Measurements from ENCODE around the gene THBD. TPM values are rescaled to one million over a fixed set of nuclear protein-coding genes. Genes with fewer than 3 reads are reported as not detected.

THBD gene
- total and polyA plus RNA-seq, 8 donors, result 1.8 to 12.1 (median 3.8) TPM

DNA sequence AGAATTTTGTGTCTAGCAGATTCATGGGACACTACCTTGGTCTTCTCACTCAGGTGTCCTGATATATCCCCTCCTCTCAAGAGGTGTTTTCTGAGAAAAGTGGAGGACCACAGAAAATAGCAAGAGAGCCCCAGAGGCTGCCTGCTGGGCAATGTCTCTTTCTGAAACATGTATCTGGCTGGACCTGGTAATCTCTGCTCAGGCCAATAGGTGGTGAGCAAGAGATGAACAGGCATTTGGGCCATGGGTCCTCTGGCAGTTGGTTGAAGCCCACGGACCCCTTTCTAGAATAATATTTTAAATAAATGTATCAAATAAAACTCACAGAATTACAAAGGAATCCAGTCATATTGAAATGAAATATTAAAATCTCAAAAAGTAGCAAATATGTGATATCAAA, 8.8 kb upstream of the THBD start:
- H3K27me3 ChIP-seq, result no peaks in the 10 kb centered on the region
- WGBS, 2 donors, result 24 to 27% methylated on average over 1 of the region's 1 CpG
- no peak overlapping the region for H3K27ac ChIP-seq
- FAIRE-seq (no peak), ATAC-seq (no peak), DNase-seq (no peak)
- TF ChIP-seq, protein P1, sequence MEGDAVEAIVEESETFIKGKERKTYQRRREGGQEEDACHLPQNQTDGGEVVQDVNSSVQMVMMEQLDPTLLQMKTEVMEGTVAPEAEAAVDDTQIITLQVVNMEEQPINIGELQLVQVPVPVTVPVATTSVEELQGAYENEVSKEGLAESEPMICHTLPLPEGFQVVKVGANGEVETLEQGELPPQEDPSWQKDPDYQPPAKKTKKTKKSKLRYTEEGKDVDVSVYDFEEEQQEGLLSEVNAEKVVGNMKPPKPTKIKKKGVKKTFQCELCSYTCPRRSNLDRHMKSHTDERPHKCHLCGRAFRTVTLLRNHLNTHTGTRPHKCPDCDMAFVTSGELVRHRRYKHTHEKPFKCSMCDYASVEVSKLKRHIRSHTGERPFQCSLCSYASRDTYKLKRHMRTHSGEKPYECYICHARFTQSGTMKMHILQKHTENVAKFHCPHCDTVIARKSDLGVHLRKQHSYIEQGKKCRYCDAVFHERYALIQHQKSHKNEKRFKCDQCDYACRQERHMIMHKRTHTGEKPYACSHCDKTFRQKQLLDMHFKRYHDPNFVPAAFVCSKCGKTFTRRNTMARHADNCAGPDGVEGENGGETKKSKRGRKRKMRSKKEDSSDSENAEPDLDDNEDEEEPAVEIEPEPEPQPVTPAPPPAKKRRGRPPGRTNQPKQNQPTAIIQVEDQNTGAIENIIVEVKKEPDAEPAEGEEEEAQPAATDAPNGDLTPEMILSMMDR (IDR thresholded peaks at IDR 0.05), result no peak
- intact Hi-C loops (cut with DNase I), result no loop called here
- no peaks in the 10 kb centered on the region for H3K4me1 ChIP-seq
- H3K36me3 ChIP-seq, result no peaks in the 10 kb centered on the region
- no peaks in the 10 kb centered on the region for H3K9me3 ChIP-seq
- H3K4me3 ChIP-seq, result no peak overlapping the region

DNA sequence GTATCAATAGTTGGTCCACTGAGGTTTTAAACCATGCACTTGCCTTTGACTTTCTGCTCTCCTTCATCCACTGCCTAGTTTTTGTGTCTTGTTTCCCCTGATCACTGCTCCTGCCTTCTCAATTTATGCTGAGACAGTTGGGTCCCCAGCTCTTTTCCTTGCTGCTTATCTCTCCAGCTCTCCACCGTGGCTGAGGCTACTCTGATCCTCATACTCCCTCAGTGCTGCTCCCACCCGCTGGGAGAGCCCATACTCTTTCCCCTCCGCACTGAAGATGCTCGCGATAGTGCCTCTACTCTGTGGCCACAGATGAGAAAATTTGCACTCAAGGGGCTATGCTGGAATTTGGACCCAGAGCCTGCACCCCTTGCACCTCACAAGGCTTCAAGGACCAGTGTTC, 3.4 kb upstream of the THBD start:
- TF ChIP-seq, protein P1 (IDR thresholded peaks at IDR 0.05), result no peak
- ATAC-seq (no peak), DNase-seq (no peak), FAIRE-seq (no peak)
- H3K27me3 ChIP-seq, result peaks cover 0 to 14% (median 2%) of the 10 kb centered on the region in 4 donors
- H3K27ac ChIP-seq, result no peak overlapping the region
- H3K4me3 ChIP-seq, result no peak overlapping the region
- intact Hi-C loops (cut with DNase I), result no loop called here
- peaks cover 4 to 8% (median 5%) of the 10 kb centered on the region in 3 donors for H3K4me1 ChIP-seq
- no peaks in the 10 kb centered on the region for H3K36me3 ChIP-seq
- H3K9me3 ChIP-seq, result no peaks in the 10 kb centered on the region
- WGBS, 2 donors, result 72 to 76% methylated on average over 5 of the region's 5 CpGs

DNA sequence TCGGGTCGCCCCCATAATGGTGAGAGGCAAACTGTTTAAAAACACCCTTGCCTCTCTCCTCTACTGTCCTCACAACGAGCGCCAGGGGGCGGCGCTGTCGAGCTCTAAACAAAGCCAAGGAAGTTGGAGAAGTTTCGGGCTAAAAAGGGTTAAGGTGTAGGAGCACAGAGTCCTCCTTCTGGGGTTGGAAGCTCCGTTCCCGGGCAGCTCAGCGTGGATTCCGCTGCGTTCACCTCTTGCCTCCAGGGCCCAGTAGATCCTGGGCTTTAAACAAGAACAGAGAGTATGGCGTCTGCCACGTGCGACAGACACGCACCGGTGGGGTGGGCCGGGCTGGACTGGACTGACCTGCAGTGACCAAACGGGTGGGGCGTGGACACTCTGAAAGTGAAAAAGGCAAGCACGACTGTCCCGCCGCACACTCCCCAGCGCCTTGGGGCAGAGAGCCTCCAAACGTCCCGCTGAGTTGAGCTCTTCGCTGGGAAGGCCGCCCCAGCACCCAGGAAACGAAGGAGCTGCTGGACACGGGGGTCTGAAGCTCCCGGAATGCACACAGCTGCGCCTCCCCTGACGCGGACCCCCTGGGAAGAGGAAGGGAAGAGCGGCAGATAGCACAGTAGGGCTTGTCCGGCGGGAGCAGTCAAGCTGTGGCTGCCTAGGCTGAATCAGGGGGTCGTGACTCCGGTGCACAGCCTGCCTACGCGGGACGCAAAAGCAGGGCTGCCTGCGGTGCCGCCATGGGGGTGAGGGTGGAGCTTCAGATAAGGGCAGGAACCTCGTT, 1.6 kb upstream of the THBD start:
- Histone ChIP-seq H3K27me3 (peaks cover 0 to 27% (median 15%) of the 10 kb centered on the region in 4 donors), H3K4me1 (peaks cover 4 to 8% (median 5%) of the 10 kb centered on the region in 3 donors), H3K4me3 (peak overlapping the region in 2 of 4 donors; percentile 38 to 48), H3K27ac (peak overlapping the region in 2 of 4 donors; percentile 46 to 51), H3K36me3 (no peaks in the 10 kb centered on the region), H3K9me3 (no peaks in the 10 kb centered on the region)
- intact Hi-C loops (cut with DNase I), result no loop called here
- ATAC-seq (peak in 3 of 4 donors; percentile 46 to 58 (median 47)), DNase-seq (peak in 5 of 6 donors; percentile 17 to 75 (median 46)), FAIRE-seq (no peak)
- WGBS, 2 donors, result 10 to 14% methylated on average over 46 of the region's 46 CpGs
- TF ChIP-seq, protein P1 (IDR thresholded peaks at IDR 0.05), result peak in 1 of 4 donors; percentile 13

DNA sequence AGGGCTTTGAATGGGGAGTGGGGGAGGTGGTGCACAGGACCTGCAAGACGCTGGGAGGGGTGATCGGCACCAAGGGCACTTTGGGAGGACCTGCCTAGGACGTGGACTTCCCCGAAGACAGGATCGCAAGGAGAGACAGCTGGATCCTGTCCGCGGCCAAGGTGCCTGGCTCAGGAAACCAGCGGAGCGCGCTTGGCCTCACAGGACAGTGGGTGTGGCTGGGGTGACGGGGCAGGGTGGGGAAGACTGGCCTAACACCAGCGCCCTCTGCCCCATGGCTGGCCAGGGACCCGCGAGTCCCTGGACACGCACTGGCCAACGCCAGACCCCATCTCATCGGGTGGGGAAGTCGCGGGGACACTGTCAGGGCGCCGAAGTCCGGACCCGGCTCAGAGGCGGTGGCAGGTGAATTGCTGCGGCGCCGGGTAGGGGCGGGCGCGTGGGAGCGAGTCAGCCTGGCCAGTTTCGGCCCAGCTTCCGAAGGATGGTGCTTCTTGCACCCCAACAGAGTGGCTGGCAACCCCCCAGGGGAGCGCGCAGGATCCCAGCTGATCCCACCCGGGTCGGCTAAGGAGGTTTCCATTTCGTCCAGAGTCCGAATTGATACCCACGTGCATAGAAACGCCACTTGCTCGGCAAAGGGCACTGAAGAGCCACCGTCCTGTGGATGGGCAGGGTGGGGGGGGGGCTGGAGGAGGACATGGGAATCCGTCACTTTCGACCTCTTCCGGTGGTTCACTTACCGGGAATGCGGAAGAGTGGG, 785 bp upstream of the THBD start:
- Histone ChIP-seq H3K27me3 (peaks cover 0 to 34% (median 15%) of the 10 kb centered on the region in 4 donors), H3K27ac (peak overlapping the region in 2 of 4 donors; percentile 51 to 60), H3K9me3 (no peaks in the 10 kb centered on the region), H3K4me3 (peak overlapping the region in 2 of 4 donors; percentile 38 to 48), H3K36me3 (no peaks in the 10 kb centered on the region), H3K4me1 (peaks cover 4 to 8% (median 5%) of the 10 kb centered on the region in 3 donors)
- intact Hi-C loops (cut with DNase I), result no loop called here
- TF ChIP-seq, protein P1 (IDR thresholded peaks at IDR 0.05), result no peak
- FAIRE-seq (no peak), ATAC-seq (peak in 3 of 4 donors; percentile 30 to 43 (median 37)), DNase-seq (peak in 2 of 6 donors; percentile 27 to 64)
- WGBS, 2 donors, result 1 to 2% methylated on average over 40 to 48 of the region's 48 CpGs

Measured in pancreas (tissue), 10 donors.